Measurements from ENCODE around the gene SLC39A10.
"Not testable (repeated sequence)": the region's sequence is repeated elsewhere in the genome, so short reads cannot be mapped to it uniquely, and the experiment has no call there.

SLC39A10 gene

GRCh38 chr2:195674491-195675221, 17.6 kb downstream of the SLC39A10 start:
- H3K27me3 ChIP-seq (ENCODE audit: insufficient read depth, low read length): no peaks in the 10 kb centered on the region
- H2AFZ ChIP-seq (ENCODE audit: low read length, unreplicated experiment): no peak overlapping the region
- H3K4me3 ChIP-seq (ENCODE audit: low read depth, low read length): no peak overlapping the region
- H3K79me2 ChIP-seq (ENCODE audit: control insufficient read depth, insufficient read depth, low read length, unreplicated experiment): peaks cover 2% of the 10 kb centered on the region
- H3K36me3 ChIP-seq (ENCODE audit: insufficient read depth, low read length): no peaks in the 10 kb centered on the region
- H3K4me1 ChIP-seq (ENCODE audit: control insufficient read depth, insufficient read depth, low read length, unreplicated experiment): no peaks in the 10 kb centered on the region
- H3K27ac ChIP-seq (ENCODE audit: low read depth, low read length): no peak overlapping the region

GRCh38 chr2:195675783-195676427, 18.9 kb downstream of the SLC39A10 start:
- no peak overlapping the region for H2AFZ ChIP-seq (ENCODE audit: low read length, unreplicated experiment)
- H3K27me3 ChIP-seq (ENCODE audit: insufficient read depth, low read length): no peaks in the 10 kb centered on the region
- no peaks in the 10 kb centered on the region for H3K4me1 ChIP-seq (ENCODE audit: control insufficient read depth, insufficient read depth, low read length, unreplicated experiment)
- no peak overlapping the region for H3K27ac ChIP-seq (ENCODE audit: low read depth, low read length)
- H3K79me2 ChIP-seq (ENCODE audit: control insufficient read depth, insufficient read depth, low read length, unreplicated experiment): peaks cover 2% of the 10 kb centered on the region
- no peak overlapping the region for H3K4me3 ChIP-seq (ENCODE audit: low read depth, low read length)
- peaks cover 8% of the 10 kb centered on the region; the same call in 1 of the 2 replicates for H3K36me3 ChIP-seq (ENCODE audit: insufficient read depth, low read length)

GRCh38 chr2:195677290-195677689, 20.3 kb downstream of the SLC39A10 start:
- Histone ChIP-seq H2AFZ (ENCODE audit: low read length, unreplicated experiment) (no peak overlapping the region), H3K36me3 (ENCODE audit: insufficient read depth, low read length) (peaks cover 9% of the 10 kb centered on the region; the same call in 1 of the 2 replicates), H3K27me3 (ENCODE audit: insufficient read depth, low read length) (no peaks in the 10 kb centered on the region), H3K79me2 (ENCODE audit: control insufficient read depth, insufficient read depth, low read length, unreplicated experiment) (no peaks in the 10 kb centered on the region), H3K4me3 (ENCODE audit: low read depth, low read length) (no peak overlapping the region), H3K4me1 (ENCODE audit: control insufficient read depth, insufficient read depth, low read length, unreplicated experiment) (no peaks in the 10 kb centered on the region), H3K27ac (ENCODE audit: low read depth, low read length) (no peak overlapping the region)

- Histone ChIP-seq H3K36me3 (ENCODE audit: insufficient read depth, low read length) (peaks cover 9% of the 10 kb centered on the region; the same call in 1 of the 2 replicates), H3K4me3 (ENCODE audit: low read depth, low read length) (no peak overlapping the region), H3K4me1 (ENCODE audit: control insufficient read depth, insufficient read depth, low read length, unreplicated experiment) (peaks cover 1% of the 10 kb centered on the region), H3K27ac (ENCODE audit: low read depth, low read length) (no peak overlapping the region), H2AFZ (ENCODE audit: low read length, unreplicated experiment) (no peak overlapping the region), H3K79me2 (ENCODE audit: control insufficient read depth, insufficient read depth, low read length, unreplicated experiment) (no peaks in the 10 kb centered on the region), H3K27me3 (ENCODE audit: insufficient read depth, low read length) (no peaks in the 10 kb centered on the region)
Measured at GRCh38 chr2:195677884-195678283, 20.9 kb downstream of the SLC39A10 start.

GRCh38 chr2:195682077-195682476, 25.1 kb downstream of the SLC39A10 start:
- Histone ChIP-seq H3K4me1 (ENCODE audit: control insufficient read depth, insufficient read depth, low read length, unreplicated experiment) (peaks cover 5% of the 10 kb centered on the region), H3K79me2 (ENCODE audit: control insufficient read depth, insufficient read depth, low read length, unreplicated experiment) (no peaks in the 10 kb centered on the region)

GRCh38 chr2:195683174-195683573, 26.1 kb downstream of the SLC39A10 start:
- no peaks in the 10 kb centered on the region for H3K27me3 ChIP-seq (ENCODE audit: insufficient read depth, low read length)
- no peak overlapping the region for H3K4me3 ChIP-seq (ENCODE audit: low read depth, low read length)
- H3K36me3 ChIP-seq (ENCODE audit: insufficient read depth, low read length): peaks cover 9% of the 10 kb centered on the region; the same call in 1 of the 2 replicates
- no peaks in the 10 kb centered on the region for H3K79me2 ChIP-seq (ENCODE audit: control insufficient read depth, insufficient read depth, low read length, unreplicated experiment)
- no peak overlapping the region for H3K27ac ChIP-seq (ENCODE audit: low read depth, low read length)
- no peak overlapping the region for H2AFZ ChIP-seq (ENCODE audit: low read length, unreplicated experiment)
- H3K4me1 ChIP-seq (ENCODE audit: control insufficient read depth, insufficient read depth, low read length, unreplicated experiment): peaks cover 5% of the 10 kb centered on the region

More at GRCh38 chr2:195682077-195682476, 25.1 kb downstream of the SLC39A10 start:
- Histone ChIP-seq H3K4me3 (ENCODE audit: low read depth, low read length) (no peak overlapping the region), H3K27ac (ENCODE audit: low read depth, low read length) (no peak overlapping the region), H3K27me3 (ENCODE audit: insufficient read depth, low read length) (no peaks in the 10 kb centered on the region), H3K36me3 (ENCODE audit: insufficient read depth, low read length) (peaks cover 9% of the 10 kb centered on the region; the same call in 1 of the 2 replicates), H2AFZ (ENCODE audit: low read length, unreplicated experiment) (no peak overlapping the region)

GRCh38 chr2:195686564-195686963, 29.5 kb downstream of the SLC39A10 start:
- H3K79me2 ChIP-seq (ENCODE audit: control insufficient read depth, insufficient read depth, low read length, unreplicated experiment): no peaks in the 10 kb centered on the region
- H3K27me3 ChIP-seq (ENCODE audit: insufficient read depth, low read length): no peaks in the 10 kb centered on the region
- H3K36me3 ChIP-seq (ENCODE audit: insufficient read depth, low read length): peaks cover 4% of the 10 kb centered on the region; the same call in 1 of the 2 replicates
- H3K4me1 ChIP-seq (ENCODE audit: control insufficient read depth, insufficient read depth, low read length, unreplicated experiment): peaks cover 5% of the 10 kb centered on the region
- no peak overlapping the region for H2AFZ ChIP-seq (ENCODE audit: low read length, unreplicated experiment)
- H3K4me3 ChIP-seq (ENCODE audit: low read depth, low read length): no peak overlapping the region
- no peak overlapping the region for H3K27ac ChIP-seq (ENCODE audit: low read depth, low read length)

GRCh38 chr2:195687320-195688086, 30.5 kb downstream of the SLC39A10 start:
- H3K4me3 ChIP-seq (ENCODE audit: low read depth, low read length): no peak overlapping the region
- no peak overlapping the region for H2AFZ ChIP-seq (ENCODE audit: low read length, unreplicated experiment)
- H3K4me1 ChIP-seq (ENCODE audit: control insufficient read depth, insufficient read depth, low read length, unreplicated experiment): peaks cover 5% of the 10 kb centered on the region
- peaks cover 4% of the 10 kb centered on the region; the same call in 1 of the 2 replicates for H3K36me3 ChIP-seq (ENCODE audit: insufficient read depth, low read length)
- H3K79me2 ChIP-seq (ENCODE audit: control insufficient read depth, insufficient read depth, low read length, unreplicated experiment): no peaks in the 10 kb centered on the region
- H3K27me3 ChIP-seq (ENCODE audit: insufficient read depth, low read length): no peaks in the 10 kb centered on the region
- H3K27ac ChIP-seq (ENCODE audit: low read depth, low read length): no peak overlapping the region

- not testable (repeated sequence) for H3K4me3 ChIP-seq (ENCODE audit: low read depth, low read length); H3K27ac ChIP-seq (ENCODE audit: low read depth, low read length); H2AFZ ChIP-seq (ENCODE audit: low read length, unreplicated experiment); H3K27me3 ChIP-seq (ENCODE audit: insufficient read depth, low read length); H3K36me3 ChIP-seq (ENCODE audit: insufficient read depth, low read length); H3K4me1 ChIP-seq (ENCODE audit: control insufficient read depth, insufficient read depth, low read length, unreplicated experiment); H3K79me2 ChIP-seq (ENCODE audit: control insufficient read depth, insufficient read depth, low read length, unreplicated experiment)
Measured at GRCh38 chr2:195692531-195692930, 35.5 kb downstream of the SLC39A10 start.

- Histone ChIP-seq H3K4me3 (ENCODE audit: low read depth, low read length) (no peak overlapping the region), H2AFZ (ENCODE audit: low read length, unreplicated experiment) (no peak overlapping the region), H3K27me3 (ENCODE audit: insufficient read depth, low read length) (no peaks in the 10 kb centered on the region), H3K79me2 (ENCODE audit: control insufficient read depth, insufficient read depth, low read length, unreplicated experiment) (peaks cover 3% of the 10 kb centered on the region), H3K36me3 (ENCODE audit: insufficient read depth, low read length) (peaks cover 4% of the 10 kb centered on the region), H3K27ac (ENCODE audit: low read depth, low read length) (no peak overlapping the region), H3K4me1 (ENCODE audit: control insufficient read depth, insufficient read depth, low read length, unreplicated experiment) (no peaks in the 10 kb centered on the region)
Measured at GRCh38 chr2:195694553-195694952, 37.5 kb downstream of the SLC39A10 start.
